Muscle of arm (tissue), 12 donors: Measurements from ENCODE around the gene BCAS3. TPM values are rescaled to one million over a fixed set of nuclear protein-coding genes. Genes with fewer than 3 reads are reported as not detected.
"Not testable (repeated sequence)": the region's sequence is repeated elsewhere in the genome, so short reads cannot be mapped to it uniquely, and the experiment has no call there.

Experiments used
- DNase-seq: peaks from one replicate; pipeline ENCODE4 v3.0.0-alpha.2; 2013
- polyA plus RNA-seq, 12 donors: library from polyadenylated mRNA; unstranded; fragments of 120-200 nt; gene quantifications; one replicate each; pipeline ENCODE4 v1.2.1, GENCODE V29; 2013; ENCODE audit not compliant: insufficient read length in 12 of 12

BCAS3 gene
- polyA plus RNA-seq, 12 donors, result 8.1 to 23.8 (median 11.4) TPM; not detected in 1

DNA sequence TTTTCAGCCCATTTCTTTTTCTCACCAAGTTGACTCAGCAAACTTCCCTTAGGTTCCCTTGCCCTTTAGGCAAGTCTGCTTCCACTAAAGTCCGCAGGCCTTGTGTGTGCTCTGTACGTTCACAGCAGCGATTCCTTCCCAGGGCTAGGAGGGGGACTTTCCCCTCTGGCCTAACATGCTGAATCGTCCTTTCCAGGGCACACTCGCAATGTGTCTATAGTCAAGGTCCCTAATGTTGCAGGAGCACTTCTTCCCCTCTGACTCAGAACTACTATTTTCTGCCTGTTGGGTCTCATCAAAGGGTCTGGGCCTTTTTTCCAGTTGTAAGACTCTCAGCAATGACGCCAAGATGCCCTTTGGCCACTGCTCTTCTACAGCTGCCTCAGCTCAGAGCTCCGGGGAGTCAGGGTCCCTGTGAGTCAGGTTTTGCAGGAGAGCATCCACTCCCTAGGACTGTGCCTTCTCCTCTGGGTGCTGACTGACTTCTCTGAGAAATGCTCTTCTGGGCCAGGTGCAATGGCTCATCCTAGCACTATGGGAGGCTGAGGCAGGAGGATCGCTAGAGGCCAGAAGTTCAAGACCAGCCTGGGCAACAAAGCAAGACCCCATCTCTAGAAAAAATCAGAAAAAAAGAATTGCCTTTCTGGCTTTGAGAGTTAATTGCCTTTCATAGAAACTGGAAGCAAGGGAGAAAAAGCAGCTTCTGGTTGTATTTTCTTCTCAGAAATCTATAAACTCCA lies 657.6 kb downstream of the BCAS3 start:
- DNase-seq, result no peak

DNA sequence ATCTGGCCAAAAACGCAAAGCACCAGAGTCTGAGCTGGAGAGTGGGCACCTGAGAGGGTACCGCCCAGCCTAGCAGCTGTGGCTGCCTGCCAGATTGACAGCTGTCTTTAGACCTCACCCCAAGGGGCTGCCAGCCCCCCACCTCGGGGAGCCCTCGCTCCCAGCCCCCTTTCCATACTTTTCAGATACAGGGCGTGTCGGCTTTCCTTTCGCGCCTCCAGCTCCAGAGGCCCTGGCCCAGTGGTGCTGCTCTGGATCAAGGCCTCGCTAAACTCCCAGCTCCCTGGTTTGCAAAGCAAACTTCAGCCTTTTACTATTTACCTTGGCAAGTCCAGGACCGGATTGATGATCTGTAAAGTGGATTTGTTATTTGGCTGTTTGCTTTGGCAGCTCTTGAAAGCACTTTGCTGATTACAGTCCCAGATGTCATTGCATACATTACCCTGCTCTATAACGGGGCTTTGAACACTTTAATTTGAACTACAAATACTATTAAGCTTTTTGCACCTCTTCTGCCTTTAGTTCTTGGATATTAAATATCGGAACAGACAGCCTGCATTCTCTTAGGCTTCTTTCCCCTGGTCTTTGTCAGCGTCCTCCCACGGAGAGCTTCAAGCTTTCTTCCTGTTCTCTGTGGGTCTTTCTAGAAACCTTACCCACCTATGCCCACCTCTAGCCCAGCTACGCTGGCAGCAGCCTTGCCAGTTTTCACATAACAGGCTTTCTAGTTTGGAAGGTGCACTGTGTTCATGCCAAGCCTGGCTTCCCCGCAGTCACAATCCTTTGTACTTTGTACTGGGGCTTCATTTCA lies 658.4 kb downstream of the BCAS3 start:
- no peak for DNase-seq

DNA sequence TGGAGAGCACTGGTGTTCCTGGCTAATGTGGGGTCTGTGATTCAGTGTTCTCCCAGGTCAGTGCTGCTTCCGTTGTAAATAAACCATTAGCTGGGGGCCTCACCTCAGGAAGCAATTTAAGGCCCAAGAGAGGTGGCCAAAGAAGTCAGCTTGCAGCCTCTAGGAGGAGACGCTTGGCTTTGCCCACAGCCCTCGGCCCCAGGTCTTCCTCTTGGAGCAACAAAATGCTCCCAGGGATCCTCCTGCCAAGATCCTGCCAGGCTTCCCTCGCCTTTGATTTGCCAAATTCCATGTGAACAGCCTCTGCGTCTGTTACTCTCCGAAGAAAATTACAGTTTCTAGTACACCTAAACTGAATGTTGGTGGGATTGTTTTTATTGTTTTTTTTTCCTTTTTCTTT lies 659.6 kb downstream of the BCAS3 start:
- no peak for DNase-seq

DNA sequence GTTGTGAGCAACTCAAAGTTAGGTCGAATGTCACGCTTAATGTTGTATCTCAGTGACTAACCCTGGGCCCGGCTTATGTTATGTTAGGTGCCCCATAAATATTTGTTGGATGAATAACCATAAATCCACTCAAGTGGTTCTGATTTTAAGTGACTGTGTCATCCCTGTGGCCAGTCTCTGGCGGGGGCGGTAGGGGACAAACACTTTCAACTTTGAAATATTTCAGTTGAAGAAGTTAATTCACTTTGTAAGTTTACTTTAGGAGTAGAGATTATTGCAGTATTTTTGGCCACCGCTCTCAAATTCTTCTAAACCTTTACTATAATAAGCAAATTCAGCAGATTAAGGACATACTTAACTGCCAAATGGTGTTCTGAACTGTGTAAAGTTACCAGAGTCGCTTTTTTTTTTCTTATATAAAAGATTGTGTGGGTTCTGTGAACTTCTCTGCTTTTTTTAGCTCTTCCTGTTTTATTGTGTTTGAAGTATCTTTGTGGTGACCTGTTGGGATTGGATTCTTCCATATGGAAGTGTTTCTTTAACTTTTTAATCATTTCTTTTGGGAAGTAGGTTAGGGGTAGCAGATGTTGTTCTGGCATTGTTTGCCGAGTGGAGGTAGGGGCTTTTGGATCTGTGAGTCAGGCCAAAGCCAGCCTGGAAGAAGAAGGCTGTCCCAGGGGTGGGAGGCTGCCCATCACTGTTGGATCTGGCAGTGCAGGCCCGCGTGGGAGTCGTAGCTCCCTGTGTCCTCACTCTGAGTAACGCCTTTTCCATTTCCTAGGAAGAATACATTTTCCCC lies 660.5 kb downstream of the BCAS3 start:
- no peak for DNase-seq

GRCh38 chr17:61338874-61339478 lies 661.3 kb downstream of the BCAS3 start:
- DNase-seq, result no peak

- DNase-seq, result no peak
Observed at GRCh38 chr17:61340431-61341209, 663.0 kb downstream of the BCAS3 start.

DNA sequence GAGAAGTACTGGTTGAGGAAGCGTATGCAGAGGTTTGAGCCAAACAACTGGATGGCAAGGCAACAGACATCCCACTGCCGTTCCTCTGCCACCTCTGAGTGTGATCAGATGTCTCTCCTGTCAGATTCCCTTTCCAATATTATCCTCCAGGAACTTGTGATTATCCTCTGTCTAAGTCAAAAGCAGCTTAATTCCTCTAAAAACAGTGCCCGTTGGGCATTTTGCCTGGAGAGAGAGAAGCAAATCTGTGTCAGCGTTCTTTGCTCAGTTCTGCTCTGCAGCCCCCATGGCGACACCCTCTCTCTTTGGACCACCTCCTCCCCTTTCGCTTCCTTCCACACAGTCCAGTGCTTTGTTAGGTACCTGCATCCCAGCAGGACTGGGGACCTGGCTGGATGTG lies 665.9 kb downstream of the BCAS3 start:
- DNase-seq, result no peak

- no peak for DNase-seq
Observed at GRCh38 chr17:61345061-61345460, 667.4 kb downstream of the BCAS3 start.

- no peak for DNase-seq
Observed at GRCh38 chr17:61345825-61346666, 668.4 kb downstream of the BCAS3 start.

DNA sequence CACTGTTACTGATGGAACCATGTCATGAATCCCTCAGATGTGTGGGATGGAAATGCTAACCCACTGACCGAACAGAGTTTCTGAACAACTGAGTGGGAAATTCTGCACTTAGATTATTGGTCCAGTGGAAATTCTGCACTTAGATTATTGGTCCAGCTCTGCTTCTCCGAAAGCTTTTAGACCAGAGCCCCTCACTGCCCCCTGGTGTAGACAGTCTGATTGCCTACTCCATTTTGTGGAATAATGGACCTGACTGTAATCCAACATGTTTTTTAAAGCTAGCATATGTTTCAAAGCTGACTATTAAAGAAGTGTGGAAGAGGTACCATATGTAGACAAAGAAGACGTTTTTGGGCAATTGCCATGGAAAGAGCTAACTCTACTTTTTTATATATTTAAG lies 671.7 kb downstream of the BCAS3 start:
- DNase-seq, result no peak

GRCh38 chr17:61351745-61352407 lies 674.2 kb downstream of the BCAS3 start:
- no peak for DNase-seq

DNA sequence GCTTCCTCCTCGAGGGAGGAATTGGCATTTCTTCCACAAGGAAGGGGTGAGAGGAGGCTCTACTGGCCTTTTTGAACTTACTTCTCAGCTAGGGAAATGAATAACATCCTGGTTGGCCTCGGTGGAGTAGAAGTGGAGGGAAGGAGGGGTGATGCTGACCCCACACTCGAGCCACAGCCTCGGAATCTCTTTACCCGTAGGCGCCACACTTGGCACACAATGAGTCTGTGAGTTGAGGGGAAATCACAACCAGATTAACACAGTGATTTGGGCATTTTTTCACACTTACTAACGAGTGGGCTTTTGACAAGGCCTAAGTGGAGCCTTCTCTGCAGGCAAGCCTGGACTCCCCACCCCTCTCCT lies 674.7 kb downstream of the BCAS3 start:
- DNase-seq, result no peak

DNA sequence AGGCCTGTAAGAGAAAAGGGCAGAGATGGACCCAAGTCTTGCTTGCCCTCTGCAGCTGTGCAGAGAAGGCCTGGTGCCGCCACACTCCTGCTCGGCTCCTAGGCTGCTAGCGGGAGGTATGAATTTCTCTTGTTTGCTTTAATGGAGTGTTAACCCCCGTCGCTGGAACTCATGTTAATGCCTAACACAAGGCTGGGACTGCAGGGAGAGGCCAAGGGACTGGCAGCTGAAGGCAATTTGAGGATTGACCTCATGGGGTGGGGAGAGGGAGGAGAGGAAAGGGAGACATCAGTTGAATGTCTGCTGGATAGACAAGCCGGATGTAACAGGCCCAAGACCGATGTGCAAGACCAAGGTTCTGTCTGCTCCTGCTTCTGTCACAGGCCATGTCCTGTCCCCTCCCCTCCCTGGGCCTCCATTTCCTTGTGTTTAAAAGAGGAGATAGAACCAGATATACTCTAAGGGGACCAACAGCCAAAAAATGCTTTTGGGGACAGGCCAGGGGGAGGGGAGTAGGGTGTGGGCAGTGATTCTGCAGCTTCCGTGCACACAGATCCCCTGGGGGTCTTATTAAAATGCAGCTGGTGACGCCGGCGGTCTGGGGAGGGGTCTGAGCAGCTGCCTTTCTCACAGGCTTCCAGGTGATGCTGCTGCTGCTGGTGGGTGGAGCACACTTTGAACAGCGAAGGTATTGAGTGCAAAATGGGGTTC lies 675.3 kb downstream of the BCAS3 start:
- DNase-seq, result no peak

DNA sequence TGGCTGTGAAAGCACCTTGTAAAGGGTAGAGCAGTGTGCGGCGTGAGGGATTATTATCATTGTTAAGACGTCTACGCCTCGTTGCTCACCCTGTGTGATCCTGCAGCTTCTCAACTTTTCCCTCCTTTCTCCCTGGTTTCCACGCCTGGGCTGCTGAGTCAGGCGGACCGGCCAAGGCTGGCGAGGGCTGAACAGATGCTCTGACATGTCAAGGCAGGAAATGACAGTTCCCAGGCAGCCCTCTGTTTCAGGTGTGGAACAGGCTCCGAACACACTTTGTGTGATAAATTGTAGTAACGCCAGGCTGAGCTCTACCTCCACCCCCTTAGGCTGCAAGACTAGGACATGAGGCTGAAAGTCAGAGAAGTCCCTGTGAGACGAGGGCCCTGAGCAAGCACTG lies 676.0 kb downstream of the BCAS3 start:
- DNase-seq, result no peak

GRCh38 chr17:61354895-61355874 lies 677.5 kb downstream of the BCAS3 start:
- DNase-seq, result no peak

DNA sequence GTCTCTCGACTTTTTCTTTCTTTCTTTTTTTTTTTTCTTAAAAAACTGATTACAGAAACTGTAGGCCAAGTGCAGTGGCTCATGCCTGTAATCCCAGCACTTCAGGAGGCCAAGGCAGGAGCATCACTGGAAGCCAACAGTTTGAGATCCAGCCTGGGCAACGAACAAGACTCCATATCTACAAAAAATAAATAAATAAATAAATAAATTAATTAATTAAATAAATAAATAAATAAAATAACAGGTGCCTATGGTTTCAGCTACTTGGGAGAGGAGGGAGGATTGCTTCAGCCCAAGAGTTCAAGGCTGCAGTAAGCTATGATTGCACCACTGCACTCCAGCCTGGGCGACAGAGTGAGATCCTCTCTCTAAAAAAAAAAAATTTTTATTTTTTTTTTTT lies 679.4 kb downstream of the BCAS3 start:
- not testable (repeated sequence) for DNase-seq

GRCh38 chr17:61359513-61359912 lies 681.9 kb downstream of the BCAS3 start:
- not testable (repeated sequence) for DNase-seq
